Measurements from ENCODE around the gene SLC51A. TPM values are rescaled to one million over a fixed set of nuclear protein-coding genes. Genes with fewer than 3 reads are reported as not detected.

Gene SLC51A
- total and polyA plus RNA-seq, 2 of the 8 experiments (the other 6 are each of a cell fraction or from before 2014, with no cell fraction given), result 6.3 to 9.8 TPM

DNA sequence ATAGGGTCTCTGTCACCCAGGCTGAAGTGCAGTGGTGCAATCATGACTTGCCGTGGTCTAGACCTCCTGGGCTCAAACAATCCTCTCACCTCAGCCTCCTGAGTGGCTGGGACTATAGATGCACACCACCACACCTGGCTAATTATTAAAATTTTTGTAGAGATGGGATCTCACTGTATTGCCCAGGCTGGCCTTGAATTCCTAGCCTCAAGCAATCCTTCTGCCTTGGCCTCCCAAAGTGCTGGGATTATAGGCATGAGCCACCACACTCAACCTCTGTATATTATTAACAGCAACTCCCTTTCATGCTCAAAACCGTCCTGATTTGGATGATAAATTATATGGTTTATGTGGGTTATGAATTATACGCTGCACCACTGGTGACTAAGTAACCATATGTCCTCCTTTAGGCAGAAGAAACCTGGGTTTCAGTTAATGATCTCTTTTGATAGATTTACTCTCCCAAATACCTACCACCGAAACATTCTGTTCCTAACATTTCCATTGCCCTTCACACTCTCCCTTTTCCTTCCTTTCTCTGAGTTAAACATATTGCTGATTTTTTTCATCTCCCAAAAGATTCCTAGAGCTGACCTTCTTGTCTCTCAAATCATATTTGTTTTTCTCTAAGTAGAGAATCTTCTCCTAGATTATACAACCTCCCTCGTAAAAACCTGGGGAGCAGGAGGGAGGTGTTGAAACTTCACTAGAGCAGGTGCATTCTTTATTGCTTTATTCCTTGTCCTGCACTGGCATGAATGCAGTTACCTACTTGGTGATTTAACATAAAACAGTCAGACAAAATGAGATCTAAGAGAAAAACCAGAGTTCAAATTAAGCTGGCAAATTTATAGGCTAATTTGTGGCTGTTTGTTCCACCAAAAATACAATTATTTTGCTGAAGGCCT, 38.3 kb downstream of the SLC51A start (continued):
- TF ChIP-seq, protein P1, sequence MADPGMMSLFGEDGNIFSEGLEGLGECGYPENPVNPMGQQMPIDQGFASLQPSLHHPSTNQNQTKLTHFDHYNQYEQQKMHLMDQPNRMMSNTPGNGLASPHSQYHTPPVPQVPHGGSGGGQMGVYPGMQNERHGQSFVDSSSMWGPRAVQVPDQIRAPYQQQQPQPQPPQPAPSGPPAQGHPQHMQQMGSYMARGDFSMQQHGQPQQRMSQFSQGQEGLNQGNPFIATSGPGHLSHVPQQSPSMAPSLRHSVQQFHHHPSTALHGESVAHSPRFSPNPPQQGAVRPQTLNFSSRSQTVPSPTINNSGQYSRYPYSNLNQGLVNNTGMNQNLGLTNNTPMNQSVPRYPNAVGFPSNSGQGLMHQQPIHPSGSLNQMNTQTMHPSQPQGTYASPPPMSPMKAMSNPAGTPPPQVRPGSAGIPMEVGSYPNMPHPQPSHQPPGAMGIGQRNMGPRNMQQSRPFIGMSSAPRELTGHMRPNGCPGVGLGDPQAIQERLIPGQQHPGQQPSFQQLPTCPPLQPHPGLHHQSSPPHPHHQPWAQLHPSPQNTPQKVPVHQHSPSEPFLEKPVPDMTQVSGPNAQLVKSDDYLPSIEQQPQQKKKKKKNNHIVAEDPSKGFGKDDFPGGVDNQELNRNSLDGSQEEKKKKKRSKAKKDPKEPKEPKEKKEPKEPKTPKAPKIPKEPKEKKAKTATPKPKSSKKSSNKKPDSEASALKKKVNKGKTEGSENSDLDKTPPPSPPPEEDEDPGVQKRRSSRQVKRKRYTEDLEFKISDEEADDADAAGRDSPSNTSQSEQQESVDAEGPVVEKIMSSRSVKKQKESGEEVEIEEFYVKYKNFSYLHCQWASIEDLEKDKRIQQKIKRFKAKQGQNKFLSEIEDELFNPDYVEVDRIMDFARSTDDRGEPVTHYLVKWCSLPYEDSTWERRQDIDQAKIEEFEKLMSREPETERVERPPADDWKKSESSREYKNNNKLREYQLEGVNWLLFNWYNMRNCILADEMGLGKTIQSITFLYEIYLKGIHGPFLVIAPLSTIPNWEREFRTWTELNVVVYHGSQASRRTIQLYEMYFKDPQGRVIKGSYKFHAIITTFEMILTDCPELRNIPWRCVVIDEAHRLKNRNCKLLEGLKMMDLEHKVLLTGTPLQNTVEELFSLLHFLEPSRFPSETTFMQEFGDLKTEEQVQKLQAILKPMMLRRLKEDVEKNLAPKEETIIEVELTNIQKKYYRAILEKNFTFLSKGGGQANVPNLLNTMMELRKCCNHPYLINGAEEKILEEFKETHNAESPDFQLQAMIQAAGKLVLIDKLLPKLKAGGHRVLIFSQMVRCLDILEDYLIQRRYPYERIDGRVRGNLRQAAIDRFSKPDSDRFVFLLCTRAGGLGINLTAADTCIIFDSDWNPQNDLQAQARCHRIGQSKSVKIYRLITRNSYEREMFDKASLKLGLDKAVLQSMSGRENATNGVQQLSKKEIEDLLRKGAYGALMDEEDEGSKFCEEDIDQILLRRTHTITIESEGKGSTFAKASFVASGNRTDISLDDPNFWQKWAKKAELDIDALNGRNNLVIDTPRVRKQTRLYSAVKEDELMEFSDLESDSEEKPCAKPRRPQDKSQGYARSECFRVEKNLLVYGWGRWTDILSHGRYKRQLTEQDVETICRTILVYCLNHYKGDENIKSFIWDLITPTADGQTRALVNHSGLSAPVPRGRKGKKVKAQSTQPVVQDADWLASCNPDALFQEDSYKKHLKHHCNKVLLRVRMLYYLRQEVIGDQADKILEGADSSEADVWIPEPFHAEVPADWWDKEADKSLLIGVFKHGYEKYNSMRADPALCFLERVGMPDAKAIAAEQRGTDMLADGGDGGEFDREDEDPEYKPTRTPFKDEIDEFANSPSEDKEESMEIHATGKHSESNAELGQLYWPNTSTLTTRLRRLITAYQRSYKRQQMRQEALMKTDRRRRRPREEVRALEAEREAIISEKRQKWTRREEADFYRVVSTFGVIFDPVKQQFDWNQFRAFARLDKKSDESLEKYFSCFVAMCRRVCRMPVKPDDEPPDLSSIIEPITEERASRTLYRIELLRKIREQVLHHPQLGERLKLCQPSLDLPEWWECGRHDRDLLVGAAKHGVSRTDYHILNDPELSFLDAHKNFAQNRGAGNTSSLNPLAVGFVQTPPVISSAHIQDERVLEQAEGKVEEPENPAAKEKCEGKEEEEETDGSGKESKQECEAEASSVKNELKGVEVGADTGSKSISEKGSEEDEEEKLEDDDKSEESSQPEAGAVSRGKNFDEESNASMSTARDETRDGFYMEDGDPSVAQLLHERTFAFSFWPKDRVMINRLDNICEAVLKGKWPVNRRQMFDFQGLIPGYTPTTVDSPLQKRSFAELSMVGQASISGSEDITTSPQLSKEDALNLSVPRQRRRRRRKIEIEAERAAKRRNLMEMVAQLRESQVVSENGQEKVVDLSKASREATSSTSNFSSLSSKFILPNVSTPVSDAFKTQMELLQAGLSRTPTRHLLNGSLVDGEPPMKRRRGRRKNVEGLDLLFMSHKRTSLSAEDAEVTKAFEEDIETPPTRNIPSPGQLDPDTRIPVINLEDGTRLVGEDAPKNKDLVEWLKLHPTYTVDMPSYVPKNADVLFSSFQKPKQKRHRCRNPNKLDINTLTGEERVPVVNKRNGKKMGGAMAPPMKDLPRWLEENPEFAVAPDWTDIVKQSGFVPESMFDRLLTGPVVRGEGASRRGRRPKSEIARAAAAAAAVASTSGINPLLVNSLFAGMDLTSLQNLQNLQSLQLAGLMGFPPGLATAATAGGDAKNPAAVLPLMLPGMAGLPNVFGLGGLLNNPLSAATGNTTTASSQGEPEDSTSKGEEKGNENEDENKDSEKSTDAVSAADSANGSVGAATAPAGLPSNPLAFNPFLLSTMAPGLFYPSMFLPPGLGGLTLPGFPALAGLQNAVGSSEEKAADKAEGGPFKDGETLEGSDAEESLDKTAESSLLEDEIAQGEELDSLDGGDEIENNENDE (IDR thresholded peaks at IDR 0.05; ENCODE audit: insufficient replicate concordance, low read length), result no peak
- TF ChIP-seq EP300 (IDR thresholded peaks at IDR 0.05; ENCODE audit: borderline replicate concordance in 1 of 2, low read depth in 2 of 2, low read length in 2 of 2), result no peak
